GM04504 (cell line): Measurements from ENCODE around the gene MVB12B.

Experiments used
- DNase-seq: peaks from one replicate; pipeline ENCODE4 v3.0.0-alpha.2; 2012; ENCODE audit warnings: low read depth

Gene MVB12B

GRCh38 chr9:126506361-126507317 is 180.0 kb downstream of the MVB12B start:
- no peak for DNase-seq

- DNase-seq: no peak
Observed at GRCh38 chr9:126507318-126508109, 180.9 kb downstream of the MVB12B start.

- no peak for DNase-seq
Observed at GRCh38 chr9:126508171-126508591, 181.6 kb downstream of the MVB12B start.

GRCh38 chr9:126508928-126509327 is 182.3 kb downstream of the MVB12B start:
- no peak for DNase-seq

- no peak for DNase-seq
Observed at GRCh38 chr9:126509718-126510117, 183.1 kb downstream of the MVB12B start.

- DNase-seq: no peak
Observed at GRCh38 chr9:126510564-126510963, 183.9 kb downstream of the MVB12B start.

GRCh38 chr9:126511411-126511810 is 184.8 kb downstream of the MVB12B start:
- no peak for DNase-seq

GRCh38 chr9:126513159-126514036 is 186.8 kb downstream of the MVB12B start:
- DNase-seq: no peak

GRCh38 chr9:126514037-126514821 is 187.6 kb downstream of the MVB12B start:
- peak; percentile 10 for DNase-seq

GRCh38 chr9:126515001-126515872 is 188.6 kb downstream of the MVB12B start:
- no peak for DNase-seq

GRCh38 chr9:126515873-126516505 is 189.4 kb downstream of the MVB12B start:
- no peak for DNase-seq

GRCh38 chr9:126516561-126516935 is 189.9 kb downstream of the MVB12B start:
- no peak for DNase-seq

GRCh38 chr9:126516936-126517832 is 190.6 kb downstream of the MVB12B start:
- peak; percentile 69 for DNase-seq

GRCh38 chr9:126517833-126518356 is 191.3 kb downstream of the MVB12B start:
- DNase-seq: no peak

- DNase-seq: no peak
Observed at GRCh38 chr9:126518763-126519162, 192.1 kb downstream of the MVB12B start.

GRCh38 chr9:126519660-126520420 is 193.2 kb downstream of the MVB12B start:
- DNase-seq: no peak

- DNase-seq: no peak
Observed at GRCh38 chr9:126520453-126520852, 193.8 kb downstream of the MVB12B start.

GRCh38 chr9:126521089-126521488 is 194.5 kb downstream of the MVB12B start:
- DNase-seq: no peak
